NCI-H1436 (cell line): ENCODE measurements around the gene SASH1.

Experiments used
- DNase-seq: peaks from one replicate; lab custom pipeline; 2025; lab: John Stamatoyannopoulos, UW

SASH1 gene

DNA sequence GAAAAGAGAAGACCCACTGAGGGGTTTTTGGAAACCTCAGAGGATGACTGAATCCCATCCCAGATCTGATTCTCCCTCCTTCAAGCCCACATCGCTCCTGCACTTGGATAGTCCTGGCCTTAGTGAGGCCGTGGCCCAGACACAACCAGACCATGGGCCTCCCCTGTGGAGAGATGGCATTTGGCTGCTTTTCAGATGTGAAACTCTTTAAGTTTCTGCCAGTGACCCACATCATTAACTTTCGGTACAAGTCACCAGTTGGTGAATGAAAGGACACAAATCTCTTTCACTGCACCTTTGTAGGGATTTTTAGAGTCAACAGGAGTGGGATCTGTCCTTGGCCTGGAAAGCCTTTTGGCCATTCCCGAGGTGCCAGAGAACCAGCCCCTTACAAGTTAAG, 116.6 kb downstream of the SASH1 start:
- no peak for DNase-seq

DNA sequence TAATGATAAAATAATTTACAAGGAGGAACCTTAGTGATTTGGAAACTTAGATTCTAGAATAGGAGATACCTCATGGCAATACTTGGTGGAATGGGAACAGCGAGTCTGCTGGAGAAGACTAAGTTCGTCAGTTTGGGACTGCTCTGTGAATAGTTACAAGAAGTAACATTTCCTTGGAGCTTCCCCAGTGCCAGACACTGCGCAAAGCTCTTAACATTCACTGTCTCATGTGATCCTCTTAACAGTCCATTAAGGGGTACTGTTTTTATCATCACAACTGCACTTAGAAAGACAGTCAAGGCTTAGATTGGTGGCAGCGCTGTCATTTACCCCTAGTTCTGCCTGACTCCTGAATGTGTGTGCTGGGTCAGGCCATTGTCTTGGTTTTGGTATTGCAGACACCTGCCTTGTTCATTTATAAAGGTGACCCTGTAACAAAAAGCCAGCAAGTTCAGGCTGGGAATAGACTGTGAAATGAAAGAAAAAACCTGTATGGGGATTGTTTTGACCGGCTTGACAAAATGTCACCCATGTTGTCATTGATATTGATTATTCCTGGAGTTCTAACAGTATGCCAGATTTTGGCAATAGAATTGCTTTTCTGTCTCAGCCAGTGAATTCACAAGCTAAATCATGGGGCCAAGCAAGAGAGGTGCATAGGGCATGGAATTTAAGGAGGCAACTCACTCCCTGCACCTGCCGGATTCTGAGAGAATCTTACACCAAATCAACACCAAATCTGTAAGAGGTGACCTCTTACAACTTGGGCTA, 118.4 kb downstream of the SASH1 start:
- DNase-seq, result no peak

- no peak for DNase-seq
These were observed 119.4 kb downstream of the SASH1 start for GRCh38 chr6:148461986-148462577.

- no peak for DNase-seq
These were observed 121.0 kb downstream of the SASH1 start for GRCh38 chr6:148463671-148464070.

GRCh38 chr6:148464319-148465010, 121.8 kb downstream of the SASH1 start:
- peak; percentile 20 for DNase-seq

DNA sequence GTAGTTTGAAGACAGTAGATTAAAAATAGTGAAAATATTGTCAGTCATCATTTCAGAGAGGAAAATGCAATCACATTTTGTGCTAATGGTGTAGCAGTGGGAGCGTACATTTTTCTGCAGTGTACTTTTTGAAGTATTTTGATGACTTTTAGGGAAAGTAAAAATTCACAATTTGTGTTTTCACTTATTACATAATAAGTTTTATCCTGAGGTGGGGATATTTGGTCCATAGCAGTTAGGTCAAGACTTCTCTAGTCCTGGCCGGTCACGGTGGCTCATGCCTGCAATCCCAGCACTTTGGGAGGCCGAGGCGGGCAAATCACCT, 122.3 kb downstream of the SASH1 start:
- DNase-seq, result no peak

DNA sequence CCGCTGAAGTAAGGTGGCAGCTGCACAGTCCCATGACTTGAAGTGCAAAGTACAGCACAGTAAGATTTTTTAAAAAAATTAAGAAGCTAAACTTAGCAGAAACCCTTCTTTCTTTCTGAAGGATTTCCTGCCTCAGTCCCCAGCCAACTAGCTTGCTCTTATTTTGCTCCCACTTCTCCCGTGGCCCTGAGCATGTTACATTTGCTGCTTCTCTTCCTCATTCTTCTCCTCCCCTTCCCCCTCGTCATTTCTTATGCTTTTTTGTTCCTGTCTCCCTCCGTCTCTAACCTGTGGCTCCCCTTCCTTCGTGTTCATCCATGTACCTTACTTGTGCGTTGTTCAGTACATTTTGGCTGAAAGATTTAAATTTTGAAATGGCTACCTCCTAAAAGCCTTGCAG, 123.0 kb downstream of the SASH1 start:
- no peak for DNase-seq

- DNase-seq, result no peak
These were observed 123.5 kb downstream of the SASH1 start for GRCh38 chr6:148466158-148466557.

DNA sequence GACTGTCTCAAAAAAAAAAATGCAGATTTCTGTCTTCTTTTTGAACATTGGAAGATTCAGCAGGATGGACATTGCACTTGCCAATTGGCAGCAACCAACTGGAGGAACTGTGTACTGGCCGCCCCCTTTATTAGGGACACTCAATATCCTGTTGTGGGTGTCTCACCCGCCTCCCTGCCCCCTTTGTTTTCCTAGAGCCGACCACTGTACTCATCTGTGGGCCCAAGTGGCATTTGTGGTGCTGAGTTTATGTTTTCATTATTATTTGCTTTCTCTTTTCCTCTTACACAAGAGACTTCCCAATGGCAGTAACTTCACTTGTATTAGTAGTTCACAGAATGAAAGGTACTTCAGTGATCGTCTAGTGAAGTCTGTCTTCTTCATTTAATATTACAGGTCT, 125.3 kb downstream of the SASH1 start:
- DNase-seq, result no peak

DNA sequence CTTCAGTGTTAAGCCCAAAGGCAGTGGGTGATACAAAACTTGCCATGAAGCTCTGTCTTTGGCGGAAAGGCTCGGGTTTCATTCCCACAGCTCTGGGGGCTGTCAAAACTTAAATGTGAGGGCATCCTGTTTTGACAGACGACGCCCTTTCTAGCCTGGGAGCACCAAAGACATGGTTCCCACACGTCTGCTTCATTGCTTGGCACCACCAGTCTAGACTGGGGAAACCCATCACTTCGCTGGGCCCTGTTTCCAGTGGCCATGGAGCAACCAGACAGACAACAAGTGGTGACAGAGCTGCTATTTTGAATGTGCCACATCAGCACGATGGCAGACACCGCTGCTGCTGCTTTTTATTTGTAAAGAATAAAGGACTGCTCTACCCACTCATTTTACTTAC, 127.5 kb downstream of the SASH1 start:
- DNase-seq, result no peak

DNA sequence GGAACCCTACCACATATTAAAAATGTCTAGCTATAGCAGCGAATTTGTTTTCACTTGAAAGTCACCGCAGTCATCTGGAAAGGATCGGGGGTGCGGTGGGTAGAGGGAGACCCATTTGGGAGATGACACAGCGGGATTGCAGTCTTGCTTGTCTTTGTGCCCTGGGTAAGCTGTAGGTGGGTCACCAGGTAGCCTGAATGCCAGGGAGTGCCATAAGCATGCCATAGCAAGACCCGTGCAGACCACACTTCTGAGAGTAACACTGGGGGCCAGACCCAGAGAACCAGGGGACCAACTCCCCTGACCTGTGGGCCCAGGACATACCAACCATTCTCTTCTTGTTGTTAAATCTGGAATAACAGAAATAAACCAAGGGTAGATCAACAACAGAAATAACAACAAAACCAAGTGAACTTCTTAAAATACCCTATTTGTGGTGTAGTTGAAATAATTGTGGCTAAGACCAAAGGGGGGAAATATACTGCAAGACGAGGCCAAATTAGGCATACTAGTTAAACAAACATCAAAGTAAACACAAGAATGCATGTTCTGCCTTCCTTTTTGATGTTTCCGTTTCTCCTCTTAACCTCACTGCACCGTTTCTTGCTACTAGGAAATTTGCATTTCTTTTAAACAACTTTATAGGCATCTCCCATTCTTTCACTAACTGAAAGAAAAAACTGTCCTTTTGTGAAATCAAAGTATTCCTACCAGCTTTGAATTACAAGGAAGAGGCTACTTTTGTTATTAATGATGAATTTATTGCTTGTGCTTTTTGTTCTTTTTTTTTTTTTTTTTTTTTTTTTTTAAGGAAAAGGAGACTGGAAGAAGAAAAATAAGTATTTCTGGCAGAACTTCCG, 128.2 kb downstream of the SASH1 start:
- no peak for DNase-seq

GRCh38 chr6:148471624-148472159, 129.1 kb downstream of the SASH1 start:
- DNase-seq, result no peak

GRCh38 chr6:148472171-148473105, 129.8 kb downstream of the SASH1 start:
- DNase-seq, result no peak

DNA sequence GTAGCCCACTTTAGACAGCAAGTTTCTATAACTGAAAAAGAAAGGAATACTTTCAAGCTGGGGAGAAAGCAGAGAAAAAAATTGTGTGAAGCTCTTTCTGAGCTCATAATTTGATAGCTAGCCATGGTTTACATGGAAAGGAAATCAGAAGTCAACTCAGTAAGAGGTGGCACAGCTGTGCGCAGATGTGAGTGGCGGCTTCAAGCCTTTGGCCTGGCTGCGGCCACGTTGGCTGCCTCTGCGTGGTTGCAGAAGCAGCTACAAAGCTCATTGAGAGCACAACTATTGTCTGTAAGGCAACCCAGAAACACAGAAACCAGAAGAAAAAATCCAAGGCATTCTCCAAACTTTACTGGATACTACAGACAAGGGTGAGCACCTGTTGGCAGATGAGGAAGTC, 136.9 kb downstream of the SASH1 start:
- DNase-seq, result no peak

GRCh38 chr6:148487461-148487860, 144.8 kb downstream of the SASH1 start:
- DNase-seq, result no peak

DNA sequence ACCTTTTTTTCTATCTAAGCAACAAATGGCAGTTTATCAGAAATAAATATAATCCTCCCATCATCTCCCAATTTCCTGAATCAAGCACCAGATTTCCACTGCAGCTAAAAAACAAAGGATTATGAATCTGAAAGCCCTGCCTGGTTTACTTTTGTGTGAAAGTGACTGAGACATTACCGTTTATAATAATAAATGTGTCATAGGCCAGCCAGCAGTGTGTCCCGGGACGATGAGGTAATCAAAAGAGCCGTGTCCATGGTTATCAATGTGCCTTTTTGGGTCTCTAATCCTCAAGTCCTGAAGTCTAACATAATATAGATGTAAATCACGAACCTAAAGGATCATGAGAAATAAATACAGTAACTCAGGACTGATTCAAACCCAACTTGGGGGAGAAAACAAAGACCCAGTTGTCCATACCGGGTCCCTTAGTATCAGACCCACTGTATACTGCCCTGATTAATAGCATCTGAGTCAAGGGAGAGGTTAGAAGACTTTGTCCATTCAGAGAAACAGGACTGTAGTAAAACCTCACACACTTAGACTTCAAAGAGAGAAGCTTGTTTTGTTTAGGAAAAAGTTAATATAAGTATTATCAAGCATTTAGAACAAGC, 149.1 kb downstream of the SASH1 start:
- DNase-seq, result no peak

DNA sequence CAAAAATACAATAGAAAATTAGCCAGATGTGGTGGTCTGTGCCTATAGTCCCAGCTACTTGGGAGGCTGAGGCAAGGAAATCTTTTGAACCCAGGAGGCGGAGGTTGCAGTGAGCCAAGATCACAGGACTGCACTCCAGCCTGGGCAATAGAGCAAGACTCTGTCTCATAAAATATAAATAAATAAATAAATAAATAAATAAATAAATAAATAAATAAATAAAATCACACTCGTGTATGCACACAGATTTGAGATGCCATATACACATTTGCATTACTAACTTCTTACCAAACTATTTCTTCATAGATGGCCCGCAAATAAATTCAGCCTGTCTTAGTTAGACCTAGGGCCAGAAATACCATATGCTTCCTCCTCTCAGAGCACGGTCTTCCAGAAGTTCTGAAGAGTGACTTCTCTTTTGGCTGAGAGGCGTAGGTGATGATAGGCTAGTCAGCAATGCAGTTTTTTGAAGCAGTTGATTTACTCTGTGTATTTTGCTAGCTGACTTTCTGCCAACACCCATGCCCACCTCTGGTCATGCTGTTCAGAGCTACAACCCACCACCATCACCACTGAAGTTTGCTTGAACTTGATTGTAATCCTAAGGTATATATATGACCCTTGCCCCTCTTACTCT, 150.1 kb downstream of the SASH1 start:
- no peak for DNase-seq

GRCh38 chr6:148493424-148493823, 150.8 kb downstream of the SASH1 start:
- no peak for DNase-seq

GRCh38 chr6:148494226-148494625, 151.6 kb downstream of the SASH1 start:
- DNase-seq, result no peak

GRCh38 chr6:148495029-148495428, 152.4 kb downstream of the SASH1 start:
- no peak for DNase-seq
